GM21367 (cell line): Measurements from ENCODE around the gene MYO1G.

Experiments used
- ATAC-seq: cut with Tn5 transposase; IDR thresholded peaks from one replicate; pipeline ENCODE4 v1.9.1; 2021; ENCODE audit not compliant: unreplicated experiment

The MYO1G gene

DNA sequence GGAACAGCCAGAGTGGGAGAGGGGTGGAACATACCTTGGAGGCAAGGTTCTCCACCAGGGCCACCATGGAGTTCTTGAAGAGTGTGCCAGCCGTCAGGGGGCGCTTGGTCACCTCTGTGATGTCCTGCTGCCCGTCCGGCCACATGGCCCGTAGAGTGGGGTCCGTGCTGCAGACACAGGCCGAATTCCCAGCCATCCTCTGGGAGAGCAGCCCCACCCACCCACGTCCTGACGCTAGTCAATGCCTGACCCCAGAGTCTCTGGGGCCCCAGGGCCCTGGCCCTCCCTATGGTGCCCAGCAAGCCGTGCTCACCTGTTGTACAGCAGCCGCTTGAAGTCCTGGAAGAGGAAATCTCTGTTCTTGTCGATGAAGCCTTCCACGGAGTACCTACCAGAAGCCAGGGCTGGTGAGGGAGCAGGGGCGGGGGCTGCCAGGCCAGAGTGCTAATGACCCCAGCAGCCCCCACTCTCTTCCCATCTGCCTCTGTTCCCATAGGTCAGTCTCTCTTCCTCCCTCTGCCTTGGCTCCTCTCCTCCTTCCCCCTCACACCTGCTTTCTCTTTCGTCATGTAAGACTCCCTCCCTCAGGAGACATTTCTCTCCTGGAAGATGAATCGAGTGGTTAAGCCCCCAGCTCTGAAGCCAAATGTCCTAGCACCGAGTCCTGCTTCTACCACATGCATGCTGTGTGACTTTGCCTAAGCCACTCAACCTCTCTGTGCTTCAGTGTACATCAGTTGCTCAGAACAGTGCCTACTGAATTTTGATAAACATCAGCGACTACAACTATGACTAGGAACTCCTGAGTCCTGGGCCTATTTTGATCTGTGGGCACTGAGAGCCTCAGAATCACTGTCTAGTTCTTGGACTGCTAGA lies 11.0 kb downstream of the MYO1G start:
- no peak for ATAC-seq

DNA sequence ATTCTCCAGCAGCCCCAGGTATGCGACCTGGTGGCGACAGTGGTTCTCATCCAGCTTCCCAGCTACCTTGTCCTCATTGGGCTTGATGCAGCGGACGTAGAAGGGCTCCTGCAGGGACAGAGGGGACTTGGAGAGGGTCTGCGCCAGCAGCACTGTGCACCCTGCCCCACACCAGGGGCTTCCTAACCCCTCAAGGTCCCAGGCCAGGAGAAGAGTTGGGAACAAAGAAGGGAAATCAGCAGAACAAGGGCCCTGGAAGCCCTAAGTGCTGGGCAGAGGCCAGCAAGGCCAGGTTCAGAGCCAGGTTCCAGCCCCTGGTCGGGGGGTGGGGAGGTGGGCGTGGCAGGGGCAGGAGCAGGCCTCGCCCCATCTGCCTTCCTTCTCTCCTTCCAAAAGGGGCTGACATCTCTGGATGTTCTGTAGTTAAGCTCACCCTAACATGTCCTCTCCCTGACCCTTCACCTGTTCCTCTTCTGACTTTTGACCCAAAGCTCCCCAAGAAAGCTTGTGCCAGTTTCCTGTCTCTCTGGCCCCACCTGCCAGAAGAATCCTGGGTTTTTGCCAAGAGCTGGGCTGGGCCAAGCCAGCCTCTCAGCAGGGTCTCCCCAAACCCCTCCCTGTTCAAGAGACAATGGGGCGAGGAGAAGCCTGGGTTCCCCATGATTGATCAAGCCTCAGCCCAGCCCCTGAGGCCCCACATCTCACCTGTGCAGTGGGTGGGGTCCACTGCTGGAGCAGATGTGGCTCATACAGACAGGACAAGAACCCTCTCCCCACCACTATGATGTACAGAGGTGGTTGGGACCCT lies 11.9 kb downstream of the MYO1G start:
- ATAC-seq: no peak

DNA sequence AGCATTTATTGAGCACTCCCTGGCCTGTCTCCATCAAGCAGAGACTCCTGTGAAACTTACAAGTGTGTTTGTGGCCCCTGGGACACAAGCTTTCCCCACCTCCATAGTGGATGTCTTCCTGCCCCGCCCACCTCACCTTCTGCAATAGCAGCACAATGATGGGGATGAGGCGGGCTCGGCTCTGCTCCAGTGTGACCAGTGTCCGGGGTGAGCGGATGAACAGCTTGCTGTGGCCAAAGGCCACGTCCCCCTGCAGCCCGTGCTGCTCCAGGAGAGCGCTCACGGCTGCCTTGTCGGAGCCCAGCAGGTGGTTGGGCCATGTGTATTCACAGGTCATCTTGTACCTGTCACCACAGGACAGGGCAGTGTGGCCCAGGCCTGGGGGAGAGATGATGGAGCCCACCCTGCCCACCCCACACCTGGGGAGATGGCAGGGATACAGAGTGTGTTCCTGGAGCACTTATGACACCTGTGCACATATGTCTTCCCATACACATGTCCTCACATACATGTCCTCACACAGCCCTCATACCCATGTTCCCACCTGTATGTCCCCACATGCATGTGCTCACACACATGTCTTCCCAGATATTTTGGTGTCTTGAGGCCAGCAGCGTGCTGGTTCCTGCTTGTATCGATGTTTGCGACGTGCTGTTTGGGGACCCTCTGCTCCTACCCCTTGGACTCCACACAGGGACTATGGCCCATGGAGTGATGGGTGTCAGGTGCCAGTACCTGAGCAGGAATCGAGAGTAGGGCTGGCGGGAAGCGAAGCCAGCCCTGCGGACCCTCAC lies 12.7 kb downstream of the MYO1G start:
- no peak for ATAC-seq

DNA sequence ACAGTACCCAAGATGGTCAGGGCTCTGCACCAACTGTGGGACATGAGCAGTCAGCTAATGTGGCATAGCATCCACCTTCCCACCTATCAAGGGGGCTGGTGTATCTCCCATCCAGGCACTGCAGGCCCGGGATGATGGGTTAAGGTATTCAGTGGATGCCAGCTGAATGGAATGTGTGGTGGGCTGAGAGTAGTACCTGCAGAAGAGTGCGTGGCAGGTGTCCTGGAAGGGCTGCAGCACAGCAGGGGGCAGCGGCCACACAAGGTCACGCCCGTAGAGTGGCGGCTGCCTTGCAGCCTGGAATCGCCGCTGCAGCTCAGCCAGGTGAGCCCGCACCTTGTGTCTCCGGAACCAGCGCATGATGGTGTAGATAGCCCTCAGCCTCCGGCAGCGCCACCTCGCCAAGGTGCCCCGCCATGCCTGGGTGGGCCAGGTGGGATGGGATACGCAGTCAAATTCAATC lies 13.3 kb downstream of the MYO1G start:
- ATAC-seq: no peak

DNA sequence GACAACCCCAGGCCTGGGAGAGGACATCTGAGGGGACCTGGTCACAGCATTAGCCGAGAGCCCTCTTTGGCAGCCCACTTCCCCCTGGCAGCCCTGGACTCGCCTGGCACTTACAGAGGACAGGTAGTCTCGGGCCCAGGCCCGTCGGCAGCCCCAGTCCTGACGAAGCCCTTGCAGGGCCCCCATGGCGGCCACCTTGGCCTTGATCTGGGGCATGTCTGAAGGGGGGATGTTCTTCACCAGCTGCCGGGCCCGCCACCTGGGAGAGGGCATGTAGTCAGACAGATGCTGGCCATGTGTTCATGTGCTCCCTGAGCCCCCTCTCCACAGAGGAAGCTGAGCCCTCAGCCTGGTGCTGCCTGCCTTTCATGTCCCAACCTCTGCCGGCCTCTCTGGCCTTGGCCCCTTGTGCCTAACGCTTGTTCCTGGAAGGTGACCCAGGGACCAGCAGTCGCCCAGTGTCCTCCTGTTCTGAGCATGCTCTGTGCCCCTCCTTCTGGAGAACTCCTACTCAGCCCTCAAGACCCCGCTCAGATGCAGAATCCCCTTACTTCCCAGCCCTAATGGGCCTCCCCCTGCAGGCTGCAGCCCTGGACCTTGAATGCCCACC lies 13.9 kb downstream of the MYO1G start:
- no peak for ATAC-seq

DNA sequence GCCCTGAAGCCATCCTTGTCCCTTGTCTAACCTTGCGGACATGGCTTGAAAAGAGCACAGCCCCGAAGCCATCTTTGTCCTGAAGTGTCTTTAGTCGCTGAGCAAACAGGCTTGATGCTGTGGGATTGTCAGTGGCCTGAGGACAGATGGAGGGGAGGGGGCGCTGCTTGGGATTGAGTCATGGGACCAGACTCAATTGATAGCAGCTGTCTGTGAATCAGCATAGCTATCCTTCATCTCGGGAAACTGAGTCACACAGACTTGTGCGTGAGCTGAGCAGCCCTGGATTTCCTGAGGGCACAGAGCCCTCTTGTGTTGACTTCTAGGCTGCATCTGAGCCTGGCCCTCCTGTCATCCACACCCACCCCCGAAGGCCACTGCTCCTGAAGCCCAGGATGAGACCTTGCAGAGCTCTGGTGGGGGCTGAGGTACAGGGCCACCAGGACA lies 14.4 kb downstream of the MYO1G start:
- no peak for ATAC-seq

DNA sequence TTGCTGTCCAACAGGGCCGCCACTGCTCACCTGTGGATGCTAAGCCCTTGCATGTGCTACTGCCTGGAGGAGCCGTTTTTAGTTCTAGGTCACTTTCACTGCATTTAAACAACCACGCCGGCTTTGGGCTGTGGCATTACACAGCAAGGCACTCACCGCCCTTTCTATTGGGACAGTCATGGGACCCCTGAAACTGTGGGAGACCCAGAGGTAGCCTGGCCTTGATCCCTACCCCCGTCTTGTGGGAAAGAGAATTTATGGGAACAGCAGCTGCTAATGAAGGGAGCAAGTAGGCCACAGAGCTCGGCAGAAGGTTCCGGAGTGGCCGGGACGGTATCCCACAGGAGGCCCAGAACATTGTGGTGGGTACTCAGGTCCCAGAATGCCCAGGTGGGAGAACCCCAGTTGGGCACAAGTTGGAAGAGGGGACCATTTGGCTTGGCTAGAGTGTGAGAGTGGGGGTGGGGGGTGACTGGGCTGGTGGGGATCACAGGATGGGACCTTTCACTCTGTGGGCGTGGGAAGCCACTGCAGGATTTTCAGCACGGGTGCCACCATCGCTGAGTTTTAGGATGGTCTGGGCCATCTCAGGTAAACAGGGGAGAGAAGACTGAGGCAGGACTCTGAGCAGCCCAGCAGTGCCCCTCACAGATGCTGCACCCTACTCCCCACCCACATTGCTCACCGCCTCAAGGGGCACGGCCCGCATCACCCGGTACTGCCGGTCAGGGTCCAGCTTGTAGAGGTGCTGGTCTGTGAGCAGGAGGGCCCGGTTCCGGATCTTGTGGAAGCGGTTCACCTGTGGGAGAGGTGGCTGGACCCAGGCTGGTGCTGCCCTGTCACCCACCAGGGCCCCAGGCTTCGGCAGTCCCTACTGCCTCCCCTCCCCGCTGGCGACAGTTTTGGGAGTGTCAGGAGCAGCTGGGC lies 15.2 kb downstream of the MYO1G start:
- ATAC-seq: no peak

DNA sequence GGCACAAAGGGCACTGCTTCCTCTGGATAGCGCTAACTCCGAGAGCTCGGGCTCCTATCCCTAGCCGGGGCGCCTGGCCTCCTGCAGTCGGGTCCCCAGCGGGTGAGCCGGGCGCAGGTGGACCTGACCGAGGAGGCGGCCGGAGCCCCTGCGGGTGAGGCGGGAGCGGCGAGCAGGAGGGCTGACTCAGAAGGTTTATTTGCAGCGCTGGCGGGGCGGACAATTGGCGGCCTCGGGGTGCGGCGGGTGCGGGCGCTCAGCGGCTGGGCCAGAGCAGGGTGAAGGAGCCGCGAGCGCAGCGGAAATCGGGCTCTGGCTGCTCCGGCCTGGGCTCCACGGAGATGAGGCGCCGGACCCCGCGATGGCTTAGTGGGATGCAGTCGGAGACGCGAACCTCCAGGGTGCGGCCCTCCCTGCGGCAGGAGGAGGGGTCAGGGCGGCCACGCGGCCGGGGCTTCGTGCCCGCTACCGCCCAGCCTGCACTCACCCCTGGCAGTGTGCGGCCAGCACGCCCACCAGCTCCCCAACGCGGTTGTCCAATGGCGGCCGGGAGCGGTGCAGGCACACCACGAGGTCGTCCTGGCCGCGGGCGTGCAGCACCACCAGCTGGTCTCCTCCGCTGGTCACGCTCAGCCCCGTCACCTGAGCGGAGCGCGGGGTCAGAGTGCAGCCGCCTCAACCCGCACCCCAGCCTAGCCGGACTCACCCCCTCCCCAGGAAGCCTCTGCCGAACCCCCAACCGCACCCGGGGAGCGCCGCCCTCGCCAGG lies 16.1 kb downstream of the MYO1G start:
- ATAC-seq: no peak

DNA sequence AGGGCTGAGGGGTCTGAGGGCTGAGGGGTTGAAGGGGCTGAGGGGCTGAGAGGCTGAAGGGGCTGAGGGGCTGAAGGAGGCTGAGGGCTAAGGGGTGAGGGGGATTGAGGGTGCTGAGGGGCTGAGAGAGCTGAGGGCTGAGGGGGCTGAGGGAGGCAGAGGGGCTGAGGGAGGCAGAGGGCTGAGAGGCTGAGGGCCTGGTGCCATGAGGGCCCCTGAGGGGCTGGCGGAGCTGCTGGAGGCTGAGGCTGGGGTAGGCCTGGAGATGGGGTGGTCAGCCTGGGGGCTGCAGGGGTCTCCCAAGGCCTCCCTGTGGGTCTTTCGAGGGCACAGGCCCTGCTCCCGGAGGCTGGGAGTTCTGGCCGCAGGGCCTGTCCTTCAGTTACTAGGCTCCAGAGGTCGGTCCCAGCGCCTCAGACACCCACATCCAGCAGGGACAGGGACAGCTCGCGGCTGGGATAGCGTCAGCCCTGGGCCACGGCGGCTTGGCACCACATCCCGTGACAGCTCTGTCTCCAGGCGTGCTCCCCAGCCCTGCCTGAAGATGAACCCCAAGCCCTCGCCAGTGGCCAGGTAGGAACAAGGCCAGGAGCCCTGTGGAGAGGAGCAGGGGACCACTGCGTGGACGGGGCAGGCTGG lies 16.9 kb downstream of the MYO1G start:
- ATAC-seq: no peak

DNA sequence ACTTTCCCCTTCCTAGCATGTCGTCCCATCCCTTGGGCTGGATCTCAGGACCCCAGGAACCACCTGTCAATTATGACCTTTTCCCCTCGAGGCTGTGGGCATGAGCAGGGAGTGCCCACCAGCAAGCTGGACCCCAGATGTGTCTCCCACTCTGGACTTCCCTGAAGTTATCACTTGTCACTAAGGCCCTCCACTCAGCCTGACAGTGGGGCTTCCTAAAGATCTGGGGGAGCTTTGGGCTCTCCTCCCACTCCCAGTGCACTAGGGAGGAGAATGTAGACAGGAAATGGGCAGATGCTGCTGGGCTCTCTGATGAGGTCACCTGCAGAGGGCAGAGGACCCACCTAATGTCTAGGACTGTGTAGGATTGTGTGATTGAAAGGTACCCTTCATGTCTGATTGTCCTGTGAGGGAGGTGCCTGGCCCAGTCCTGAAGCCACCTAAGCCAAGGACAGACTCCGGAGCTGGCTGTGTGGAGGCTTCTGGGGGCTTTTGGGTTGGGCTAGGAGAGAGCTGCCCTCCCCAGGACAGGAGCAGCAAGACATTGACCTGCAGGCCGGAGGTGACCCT lies 18.7 kb downstream of the MYO1G start:
- ATAC-seq: no peak

DNA sequence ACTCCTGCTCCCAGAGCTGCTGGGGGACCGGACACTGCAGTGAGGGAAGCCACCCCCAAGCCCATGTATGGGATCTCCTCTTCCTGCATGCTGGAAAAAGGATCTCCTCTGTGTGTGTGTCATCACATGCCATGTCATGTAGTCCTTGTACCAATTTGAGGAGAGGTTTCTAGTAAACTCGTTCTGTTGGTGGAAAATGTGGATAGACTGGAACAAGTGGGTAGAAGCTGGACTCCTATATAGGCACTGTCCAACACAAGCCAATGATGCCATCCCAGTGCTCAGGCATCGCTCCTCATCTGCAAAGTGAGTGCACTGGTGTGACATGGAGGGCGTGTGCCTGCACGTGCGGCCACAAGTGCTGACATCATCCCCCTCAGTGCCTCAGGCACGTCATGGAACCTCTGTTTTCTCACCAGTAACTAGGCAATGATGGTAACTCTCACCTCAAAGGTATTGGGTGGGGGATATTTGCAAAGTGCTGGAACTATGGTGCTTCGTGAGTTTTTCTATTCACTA lies 19.3 kb downstream of the MYO1G start:
- no peak for ATAC-seq

DNA sequence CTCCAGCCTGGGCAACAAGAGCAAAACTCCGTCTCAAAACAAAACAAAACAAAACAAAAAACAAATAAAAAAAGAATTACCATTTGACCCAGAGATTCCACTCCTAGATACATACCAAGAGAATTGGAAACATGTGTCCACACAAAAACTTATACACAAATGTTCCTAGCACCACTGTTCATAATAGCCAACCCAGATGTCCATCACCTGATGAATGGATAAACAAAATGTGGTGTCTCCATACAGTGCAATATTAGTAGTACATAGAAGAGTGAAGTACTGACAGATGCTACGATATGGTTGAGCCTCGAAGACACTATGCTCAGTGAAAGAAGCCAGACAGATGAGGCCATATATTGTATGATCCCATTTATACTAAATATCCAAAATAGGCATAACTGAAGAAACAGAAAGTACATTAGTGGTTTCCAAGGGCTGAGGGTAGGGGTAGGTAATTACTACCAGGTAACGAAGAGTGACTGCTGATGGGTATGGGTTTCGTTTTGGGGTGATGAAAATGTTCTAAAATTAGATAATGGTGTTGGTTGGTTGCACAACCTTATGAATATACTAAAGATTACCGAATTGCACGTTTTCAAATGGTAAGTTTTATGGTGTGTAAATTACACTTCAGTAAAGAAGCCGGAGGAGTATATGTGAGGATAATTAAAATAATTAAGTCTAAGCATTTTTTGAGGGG lies 20.0 kb downstream of the MYO1G start:
- no peak for ATAC-seq

DNA sequence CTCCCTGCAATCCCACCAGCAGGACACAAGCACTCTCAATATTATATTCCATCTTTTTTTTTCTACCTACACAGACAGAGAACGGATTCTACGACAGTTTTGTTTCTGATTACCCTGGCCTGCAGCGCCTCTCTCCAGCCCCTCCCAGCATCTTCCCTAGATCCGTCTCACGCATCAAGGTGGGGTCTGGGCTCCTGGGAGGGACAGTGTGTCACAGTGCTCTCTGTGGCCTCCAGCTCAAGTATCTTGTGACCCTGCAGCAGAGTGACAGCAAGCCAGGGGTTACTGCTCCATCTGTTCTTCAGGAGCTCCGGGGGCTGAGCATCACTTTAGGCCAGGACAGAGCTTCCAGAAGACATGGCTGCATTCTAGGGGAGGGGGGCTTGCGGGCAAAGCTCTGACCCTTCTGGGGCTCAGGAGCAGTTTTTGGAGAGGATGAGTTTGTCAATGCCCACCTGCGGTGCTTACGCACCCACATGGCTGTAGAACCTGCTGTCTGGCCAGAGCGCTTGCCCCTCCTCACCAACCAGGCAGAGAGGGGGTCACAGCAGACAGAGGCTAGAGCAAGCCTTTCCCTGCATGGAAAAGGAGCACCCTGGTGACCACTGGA lies 22.6 kb downstream of the MYO1G start:
- ATAC-seq: no peak

DNA sequence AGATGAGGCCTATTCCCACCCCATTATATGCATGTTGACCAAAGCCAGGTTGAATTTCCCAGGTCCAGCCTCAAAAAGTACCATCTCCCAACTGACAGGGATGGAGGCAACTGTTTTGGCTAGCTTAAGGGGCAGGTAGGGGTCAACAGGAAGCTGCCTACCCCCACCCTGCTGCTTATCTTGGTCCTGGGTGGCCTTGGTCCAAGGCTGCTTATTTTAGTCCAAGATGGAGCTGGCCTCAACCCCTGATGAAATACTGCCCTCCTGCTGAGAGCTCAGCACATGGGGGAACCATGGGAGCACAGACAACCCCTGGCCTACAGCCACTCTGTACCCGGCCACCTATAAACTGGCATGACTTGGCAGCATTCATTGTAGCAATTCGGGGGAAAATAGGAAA lies 23.1 kb downstream of the MYO1G start:
- ATAC-seq: no peak

DNA sequence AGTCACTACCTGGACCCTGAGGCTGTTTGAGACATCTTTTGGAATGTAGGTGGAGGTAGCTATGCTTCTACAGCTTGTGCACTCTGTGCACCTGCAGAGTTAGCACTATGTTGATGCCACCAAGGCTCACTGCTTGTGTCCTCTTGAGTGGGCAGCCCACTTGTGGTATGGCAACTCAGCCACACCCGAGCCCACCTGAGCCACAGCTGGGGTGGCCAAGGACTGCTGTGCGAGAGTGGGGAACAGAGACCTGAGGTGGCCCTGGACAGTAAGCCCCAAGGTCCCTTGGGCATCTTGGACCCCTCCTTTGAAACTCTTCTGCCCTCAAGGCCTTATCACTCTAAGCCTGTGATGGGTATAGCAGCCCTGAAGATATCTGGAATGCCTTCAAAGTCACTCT lies 25.7 kb downstream of the MYO1G start:
- ATAC-seq: no peak

DNA sequence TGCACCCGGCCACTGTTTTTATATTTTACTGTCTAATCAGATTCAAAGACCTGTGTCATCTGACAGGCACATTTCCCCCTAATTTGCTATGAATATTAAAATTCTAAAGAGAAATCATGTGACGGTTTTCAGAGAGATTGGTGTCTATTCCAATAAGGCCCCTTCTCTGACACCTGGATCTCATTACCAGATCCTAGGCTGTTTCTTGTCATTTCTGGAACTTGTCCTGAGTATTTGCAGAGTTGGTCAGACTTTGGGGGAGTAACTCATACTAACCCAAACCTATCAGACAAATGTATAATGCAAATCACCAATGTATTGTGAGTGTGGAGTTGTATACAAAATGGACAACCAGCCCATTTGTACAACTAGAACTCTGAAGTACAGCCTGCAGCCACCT lies 29.5 kb downstream of the MYO1G start:
- no peak for ATAC-seq

DNA sequence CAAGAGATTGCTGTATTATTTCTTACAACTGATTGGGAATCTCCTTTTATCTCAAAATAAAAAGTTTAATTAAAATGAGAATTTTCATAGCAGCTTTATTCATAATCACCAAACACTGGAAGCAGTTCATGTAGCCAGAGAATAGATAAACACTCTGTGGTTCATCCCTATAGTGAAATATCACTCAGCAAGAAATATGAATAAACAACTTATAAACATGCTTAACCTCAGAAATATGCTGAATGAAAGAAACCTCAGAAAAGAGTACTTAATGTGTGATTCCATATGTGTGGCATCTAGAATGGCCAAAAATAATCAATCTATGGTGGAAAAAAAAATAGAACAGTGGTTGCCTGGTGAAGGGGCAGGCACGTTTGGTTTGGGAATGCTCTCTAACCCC lies 33.3 kb downstream of the MYO1G start:
- ATAC-seq: no peak
